HG02588 (cell line): Measurements from ENCODE around the gene UNC13B.
"Not testable (repeated sequence)": the region's sequence is repeated elsewhere in the genome, so short reads cannot be mapped to it uniquely, and the experiment has no call there.

Experiments used
- ATAC-seq: cut with Tn5 transposase; IDR thresholded peaks from one replicate; pipeline ENCODE4 v1.9.1; 2021; ENCODE audit warnings: mild to moderate bottlenecking, moderate library complexity; ENCODE audit not compliant: unreplicated experiment

Gene UNC13B

DNA sequence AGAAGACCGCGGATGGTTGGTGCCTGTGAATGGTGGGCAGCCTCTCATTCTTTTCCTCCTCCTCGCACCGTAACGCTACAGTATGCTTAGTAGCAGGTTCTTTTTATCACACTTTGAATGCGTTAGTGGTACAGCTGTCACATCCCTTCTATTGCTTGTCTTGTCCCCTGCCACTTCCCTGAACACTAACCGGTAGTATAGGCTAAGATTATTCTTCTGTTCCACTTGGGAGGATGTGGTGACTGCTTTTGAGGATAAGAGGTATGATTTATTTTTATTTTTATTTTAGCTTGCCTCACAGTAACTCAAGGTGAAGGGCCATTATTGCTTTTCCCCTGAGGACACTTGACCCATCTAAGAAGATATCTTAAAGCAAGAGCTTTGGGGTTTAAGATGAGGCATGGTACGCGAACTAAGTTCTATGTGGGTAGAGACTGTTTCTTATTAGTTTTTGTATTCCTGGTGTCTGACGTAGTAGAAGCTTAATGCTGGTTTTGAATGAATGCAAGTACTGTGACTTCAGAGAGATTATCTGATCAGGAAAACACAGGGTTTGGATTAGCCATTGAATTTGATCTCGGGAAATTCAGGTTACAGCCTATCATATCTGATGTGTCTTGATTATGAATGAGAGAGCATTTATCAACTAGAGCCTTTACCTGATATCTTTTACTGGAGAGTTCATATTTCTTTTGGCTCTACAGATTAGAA, 951 bp downstream of the UNC13B start:
- no peak for ATAC-seq

DNA sequence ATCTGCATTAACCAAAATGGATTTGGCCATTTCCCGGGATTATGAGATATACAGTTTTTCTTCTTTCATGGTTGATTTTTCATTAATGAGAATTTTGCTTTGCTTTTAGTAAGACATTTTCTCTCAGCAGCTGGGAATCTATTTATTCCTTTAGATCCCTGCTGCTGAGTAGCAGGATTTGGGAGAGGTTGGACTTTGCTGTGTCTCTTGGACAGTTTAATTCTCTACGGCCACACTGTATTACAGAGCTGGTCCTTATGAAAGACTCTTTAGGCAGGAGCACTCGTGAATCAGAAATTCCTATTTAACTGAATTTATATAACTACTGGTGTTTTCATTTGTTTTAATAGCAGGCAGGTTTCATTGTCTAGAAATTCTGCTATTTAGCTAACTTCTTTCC, 1.6 kb downstream of the UNC13B start:
- ATAC-seq: no peak

DNA sequence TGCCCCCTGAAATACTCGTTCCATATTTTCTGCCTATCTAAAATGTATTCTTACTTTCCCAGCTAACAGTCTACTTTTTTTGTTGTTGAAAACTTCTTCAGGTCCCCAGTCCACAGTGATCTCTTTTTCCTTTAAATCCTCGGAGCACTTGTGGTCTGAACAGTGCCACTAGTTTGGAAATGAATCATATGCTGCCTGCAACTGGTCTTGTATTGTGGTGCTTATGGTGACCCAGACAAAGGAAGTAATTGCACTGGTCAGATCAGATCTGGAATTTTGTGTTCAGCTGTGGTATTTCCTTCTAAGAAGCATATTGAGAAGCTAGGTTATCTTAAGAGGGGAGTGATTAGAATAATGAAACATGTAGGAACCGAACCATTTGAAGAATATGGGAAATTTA, 2.9 kb downstream of the UNC13B start:
- ATAC-seq: no peak

DNA sequence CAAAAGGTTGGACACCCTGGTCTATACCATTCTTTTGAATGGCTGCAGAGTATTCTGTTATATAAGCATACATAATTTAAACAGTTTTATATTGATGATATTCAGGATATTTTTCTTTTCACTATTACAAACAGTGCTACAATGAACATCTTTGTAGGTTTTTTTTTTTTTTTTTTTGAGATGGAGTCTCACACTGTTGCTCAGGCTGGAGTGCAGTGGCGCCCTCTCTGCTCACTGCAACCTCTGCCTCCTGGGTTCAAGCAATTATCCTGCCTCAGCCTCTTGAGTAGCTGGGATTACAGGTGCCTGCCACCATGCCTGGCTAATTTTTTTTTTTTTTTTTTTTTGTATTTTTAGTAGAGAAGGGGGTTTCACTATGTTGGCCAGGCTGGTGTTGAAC, 5.6 kb downstream of the UNC13B start:
- ATAC-seq: not testable (repeated sequence)

DNA sequence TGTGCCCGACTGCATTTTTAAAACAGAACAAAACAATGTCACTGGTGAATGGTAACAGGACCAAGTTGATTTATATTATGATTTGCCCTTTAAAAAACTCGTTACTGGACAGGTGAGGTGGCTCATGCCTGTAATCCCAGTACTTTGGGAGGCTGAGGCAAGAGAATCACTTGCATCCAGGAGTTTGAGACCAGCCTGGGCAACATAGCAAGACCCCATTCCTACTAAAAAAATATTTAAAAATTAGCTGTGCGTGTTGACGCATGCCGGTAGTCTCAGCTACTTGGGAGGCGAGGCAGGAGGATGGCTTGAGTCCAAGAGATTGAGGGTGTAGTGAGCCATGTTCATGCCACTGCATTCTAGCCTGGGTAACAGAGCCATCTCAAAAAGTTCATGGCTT, 7.2 kb downstream of the UNC13B start:
- ATAC-seq: no peak

DNA sequence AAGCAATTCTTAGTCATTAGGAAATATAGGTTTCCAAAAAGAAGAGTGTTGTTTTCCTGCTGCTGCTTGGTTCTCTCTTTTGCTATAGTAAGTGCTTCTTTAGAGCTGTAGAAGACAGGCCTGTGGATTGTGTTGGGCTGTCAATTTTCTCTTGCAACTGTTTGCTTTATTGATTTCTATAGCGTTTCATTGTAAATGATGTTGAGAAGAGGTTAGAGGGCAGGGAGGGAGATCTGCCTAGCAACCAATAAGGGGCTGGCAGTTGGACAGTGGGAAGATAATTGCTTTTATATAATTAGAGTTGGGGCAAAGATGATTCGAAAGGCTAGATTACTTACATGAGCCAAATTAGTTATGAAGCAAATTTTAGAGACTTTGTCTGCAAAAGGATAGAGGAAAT, 11.1 kb downstream of the UNC13B start:
- ATAC-seq: no peak

DNA sequence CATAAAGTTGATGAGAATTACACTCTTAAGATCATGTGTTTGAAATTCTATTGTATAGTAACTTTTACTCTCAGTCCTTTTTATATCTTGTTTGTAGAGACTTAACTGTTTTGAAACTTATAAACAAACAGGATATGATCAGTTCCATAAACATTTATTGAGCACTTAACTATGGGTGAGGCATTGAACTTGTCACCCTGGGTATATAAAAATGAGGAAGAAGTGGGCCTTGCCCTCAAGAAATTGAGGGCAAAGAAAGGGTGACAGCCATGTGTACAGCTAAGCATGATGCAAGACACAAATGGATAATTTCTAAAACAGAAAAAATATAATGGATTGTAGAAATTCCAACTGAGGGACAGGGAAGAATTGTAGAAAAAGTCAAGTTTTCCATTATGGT, 15.7 kb downstream of the UNC13B start:
- ATAC-seq: no peak

DNA sequence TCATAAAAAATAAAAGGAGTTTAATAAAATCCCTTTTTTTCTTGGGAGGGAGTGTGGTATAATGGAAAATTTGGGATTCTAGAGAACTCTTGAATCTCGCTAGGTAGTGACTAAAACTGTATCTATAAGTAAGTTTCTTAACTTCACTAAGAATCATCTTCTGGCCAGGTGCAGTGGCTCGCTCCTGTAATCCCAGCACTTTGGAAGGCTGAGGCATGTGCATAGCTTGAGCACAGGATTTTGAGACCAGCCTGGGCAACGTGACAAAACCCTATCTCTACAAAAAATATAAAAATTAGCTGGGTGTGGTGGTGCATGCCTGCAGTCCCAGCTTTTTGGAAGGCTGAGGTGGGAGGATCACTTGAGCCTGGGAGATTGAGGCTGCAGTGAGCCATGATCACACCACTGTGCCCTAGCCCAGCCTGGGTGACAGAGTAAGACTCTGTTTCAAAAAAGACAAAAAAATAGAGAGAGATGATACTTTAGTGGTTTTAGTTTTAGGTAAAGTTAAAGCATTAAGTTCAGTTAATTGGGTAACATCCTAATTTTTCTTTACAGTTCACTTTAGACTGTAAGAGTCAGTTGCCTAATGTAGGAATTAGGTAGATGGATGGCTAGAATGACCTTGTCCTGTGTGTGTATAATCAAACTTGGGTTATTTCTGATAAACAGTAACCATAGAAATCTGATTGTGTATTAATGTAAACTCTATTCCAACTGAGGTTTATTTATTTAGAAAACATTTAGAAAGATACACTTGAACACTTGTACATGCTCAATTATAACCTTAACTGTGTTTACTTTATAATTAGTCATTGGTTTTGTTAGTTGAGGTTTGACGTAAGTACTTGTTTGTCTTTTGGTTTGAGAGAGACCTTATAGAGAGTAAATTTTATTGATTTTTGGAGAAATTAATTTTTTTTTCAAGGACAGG, 17.8 kb downstream of the UNC13B start:
- ATAC-seq: no peak

DNA sequence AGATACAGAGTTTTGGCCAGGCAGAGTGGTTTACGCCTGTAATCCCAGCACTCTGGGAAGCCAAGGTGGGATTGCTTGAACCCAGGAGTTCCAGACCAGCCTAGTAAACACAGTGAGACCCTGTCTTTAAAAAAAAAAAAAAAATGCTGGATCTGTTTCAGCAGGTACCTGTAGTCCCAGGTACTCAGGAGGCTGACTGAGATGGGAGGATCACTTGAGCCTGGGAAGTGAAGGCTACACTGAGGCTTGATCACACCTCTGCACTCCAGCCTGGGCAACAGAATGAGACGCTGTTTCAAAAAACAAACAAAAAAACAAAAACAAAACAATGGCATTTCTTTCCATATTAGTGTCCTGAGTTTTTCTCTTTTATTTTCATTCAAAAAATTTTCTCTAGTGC, 19.0 kb downstream of the UNC13B start:
- no peak for ATAC-seq

DNA sequence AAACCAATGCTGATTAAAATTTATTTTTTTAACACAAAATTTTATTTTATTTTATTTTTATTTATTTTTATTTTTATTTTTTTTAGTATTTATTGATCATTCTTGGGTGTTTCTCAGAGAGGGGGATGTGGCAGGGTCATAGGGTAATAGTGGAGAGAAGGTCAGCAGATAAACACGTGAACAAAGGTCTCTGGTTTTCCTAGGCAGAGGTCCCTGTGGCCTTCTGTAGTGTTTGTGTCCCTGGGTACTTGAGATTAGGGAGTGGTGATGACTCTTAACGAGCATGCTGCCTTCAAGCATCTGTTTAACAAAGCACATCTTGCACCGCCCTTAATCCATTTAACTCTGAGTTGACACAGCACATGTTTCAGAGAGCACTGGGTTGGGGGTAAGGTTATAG, 20.6 kb downstream of the UNC13B start:
- ATAC-seq: not testable (repeated sequence)

DNA sequence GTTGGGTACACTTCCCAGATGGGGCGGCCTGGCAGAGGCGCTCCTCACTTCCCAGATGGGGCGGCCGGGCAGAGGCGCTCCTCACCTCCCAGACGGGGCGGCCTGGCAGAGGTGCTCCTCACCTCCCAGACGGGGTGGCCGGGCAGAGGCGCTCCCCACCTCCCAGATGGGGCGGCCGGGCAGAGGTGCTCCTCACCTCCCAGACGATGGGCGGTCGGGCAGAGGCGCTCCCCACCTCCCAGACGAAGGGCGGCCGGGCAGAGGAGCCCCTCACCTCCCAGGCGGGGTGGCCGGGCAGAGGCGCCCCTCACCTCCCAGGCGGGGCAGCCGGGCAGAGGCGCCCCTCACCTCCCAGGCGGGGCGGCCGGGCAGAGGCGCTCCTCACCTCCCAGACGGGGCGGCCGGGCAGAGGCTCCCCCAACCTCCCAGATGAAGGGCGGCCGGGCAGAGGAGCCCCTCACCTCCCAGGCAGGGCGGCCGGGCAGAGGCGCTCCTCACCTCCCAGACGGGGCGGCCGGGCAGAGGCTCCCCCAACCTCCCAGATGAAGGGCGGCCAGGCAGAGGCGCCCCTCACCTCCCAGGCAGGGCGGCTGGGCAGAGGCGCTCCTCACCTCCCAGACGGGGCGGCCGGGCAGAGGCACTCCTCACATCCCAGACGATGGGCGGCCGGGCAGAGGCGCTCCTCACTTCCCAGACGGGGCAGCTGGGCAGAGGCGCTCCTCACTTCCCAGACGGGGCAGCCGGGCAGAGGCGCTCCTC, 21.4 kb downstream of the UNC13B start:
- not testable (repeated sequence) for ATAC-seq

DNA sequence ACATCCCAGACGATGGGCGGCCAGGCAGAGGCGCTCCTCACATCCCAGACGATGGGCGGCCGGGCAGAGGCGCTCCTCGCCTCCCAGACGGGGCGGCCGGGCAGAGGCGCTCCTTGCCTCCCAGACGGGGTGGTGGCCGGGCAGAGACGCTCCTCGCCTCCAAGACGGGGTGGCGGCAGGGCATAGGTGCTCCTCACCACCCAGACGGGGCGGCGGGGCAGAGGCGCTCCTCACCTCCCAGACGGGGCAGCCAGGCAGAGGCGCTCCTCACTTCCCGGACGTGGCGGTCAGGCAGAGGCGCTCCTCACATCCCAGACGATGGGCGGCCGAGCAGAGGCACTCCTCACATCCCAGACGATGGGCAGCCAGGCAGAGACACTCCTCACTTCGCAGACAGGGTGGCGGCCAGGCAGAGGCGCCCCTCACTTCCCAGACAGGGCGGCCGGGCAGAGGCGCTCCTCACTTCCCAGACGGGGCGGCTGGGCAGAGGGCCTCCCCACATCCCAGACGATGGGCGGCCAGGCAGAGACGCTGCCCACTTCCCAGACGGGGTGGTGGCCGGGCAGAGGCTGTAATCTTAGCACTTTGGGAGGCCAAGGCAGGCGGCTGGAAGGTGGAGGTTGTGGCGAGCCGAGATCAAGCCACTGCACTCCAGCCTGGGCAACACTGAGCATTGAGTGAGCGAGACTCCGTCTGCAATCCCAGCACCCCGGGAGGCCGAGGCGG, 22.1 kb downstream of the UNC13B start:
- not testable (repeated sequence) for ATAC-seq

DNA sequence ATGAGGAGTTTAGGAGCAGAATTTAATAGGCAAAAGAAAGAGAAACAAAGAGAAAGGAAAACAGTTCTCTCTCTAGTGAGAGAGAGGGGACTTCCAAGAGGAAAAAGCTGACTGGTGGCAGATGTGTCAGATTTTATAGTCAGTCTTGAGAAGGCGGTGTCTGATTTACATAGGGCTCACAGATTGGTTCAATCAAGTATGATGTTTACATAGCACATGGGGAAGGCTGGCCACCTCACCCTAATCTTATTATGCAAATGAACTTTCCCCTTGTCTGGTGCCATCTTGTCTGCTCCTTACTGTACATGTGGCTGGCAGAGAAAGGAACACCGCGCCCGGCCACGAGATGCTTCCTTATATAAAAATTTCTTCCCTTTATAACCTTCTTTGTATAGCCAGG, 24.7 kb downstream of the UNC13B start:
- ATAC-seq: no peak

DNA sequence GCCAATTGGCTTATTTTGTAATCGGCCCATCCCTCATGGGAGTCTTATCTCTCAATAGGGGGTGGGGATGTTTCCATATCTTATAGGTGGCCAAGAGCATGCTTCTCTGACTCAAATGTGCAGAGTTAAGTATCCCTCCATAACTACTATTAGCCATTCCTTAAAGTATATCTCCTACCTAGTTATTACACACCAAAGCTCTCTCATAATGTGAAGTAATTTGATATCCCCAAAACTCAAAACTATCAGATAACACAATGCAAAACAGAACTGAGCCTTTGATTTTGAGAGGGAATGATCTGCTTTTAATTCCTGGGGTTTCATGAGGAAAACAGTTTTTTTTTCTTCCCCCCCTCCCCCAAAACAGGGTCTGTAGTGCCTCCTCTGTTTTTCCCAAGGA, 28.4 kb downstream of the UNC13B start:
- ATAC-seq: no peak

DNA sequence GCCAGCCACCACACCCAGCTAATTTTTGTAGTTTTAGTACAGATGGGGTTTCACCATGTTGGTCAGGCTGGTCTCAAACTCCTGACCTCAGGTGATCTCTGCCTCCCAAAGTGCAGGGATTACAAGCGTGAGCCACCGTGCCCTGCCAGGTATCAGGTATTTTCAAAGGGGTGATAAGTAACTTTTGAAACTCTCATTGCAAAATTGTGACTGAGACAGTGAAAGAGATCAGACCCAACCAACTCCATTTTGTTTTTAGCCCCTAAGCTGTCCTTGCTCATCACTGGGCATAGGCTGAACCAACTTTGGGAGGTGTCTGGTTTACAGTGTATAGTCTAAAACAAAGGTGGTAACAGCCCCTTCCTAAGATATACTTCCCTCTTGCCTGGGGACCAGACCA, 29.3 kb downstream of the UNC13B start:
- no peak for ATAC-seq

DNA sequence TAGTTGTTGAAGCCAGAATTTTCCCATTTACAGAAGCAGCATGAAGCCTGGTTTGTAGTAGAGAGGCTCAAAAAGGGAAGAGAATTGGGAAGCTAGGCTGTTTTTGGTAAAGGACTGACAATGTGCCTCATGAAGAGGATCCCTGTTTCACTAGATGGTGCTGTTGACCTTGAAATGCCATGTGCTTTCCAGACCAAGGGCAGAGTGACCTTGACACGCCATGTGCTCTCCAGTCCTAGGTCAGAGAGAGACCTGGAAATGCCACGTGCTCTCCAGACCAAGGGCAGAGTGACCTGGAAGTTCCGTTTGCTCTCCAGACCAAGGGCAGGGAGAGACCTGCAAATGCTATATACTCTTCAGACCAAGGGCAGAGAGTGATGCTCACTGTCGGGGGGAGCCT, 32.0 kb downstream of the UNC13B start:
- ATAC-seq: no peak

DNA sequence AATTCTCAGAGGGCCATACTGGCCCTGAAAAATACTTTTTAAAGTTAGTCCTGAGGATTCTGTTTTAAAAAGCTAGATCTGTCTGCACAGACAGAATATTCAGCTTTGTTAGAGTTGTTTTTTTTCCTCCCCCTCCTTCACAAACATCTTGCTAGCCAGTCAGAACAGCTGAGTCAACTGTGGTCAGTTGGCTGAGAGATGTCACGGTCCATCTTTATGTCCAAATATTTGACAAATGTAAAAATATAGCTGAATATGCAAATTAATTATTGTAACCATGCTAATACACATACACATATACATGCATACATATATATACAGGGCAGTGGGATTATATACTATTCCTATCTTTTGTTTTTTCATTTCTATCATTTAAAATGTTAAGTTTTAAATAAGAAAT, 33.9 kb downstream of the UNC13B start:
- no peak for ATAC-seq

DNA sequence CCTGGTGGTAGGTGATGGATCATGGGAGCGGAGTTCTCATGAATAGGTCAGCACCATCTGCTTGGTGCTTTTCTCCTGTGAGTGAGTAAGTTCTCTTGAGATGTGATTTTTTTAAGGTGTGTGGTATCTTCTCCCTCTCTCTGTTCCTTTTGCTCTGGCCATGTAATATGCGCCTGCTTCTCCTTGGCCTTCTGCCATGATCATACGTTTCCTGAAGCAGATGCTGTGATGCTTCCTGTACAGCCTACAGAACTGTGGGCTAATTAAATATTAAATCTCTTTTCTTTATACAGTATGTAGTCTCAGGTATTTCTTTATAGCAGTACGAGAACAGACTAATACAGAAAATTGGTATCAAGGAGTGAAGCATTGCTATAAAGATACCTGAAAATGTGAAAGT, 36.4 kb downstream of the UNC13B start:
- ATAC-seq: no peak

DNA sequence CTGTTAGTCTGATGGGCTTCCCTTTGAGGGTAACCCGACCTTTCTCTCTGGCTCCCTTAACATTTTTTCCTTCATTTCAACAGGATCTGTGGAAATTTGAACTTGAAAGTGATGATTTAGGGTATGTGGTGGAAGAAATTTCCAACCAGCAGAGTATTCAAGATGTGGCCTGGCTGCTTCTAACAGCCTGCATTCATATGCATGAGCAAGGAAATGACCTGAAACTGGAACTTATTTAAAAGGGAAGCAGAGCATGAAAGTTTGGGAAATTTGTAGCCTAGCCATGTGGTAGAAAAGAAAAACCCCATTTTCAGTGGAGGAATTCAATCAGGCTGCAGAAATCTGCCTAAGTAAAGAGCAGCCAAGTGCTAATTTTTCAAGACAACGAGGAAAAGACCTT, 41.7 kb downstream of the UNC13B start:
- no peak for ATAC-seq

DNA sequence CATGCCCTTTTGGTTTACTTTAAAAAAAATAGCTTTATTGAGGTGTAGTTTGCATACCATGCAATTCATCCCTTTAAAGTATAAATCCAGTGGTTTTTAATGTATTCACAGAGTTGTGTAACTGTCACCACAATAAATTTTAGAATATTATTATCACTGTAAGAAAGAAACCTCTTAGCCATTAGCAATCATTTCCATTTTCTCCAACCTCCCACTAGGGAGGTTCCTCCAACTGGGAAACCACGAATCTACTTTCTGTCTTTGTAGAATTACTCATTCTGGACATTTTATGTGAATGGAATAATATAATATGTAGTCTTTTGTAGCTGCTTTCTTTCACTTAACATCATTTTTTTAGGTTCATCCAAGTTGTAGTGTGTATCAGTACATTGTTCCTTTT, 43.5 kb downstream of the UNC13B start:
- ATAC-seq: no peak

DNA sequence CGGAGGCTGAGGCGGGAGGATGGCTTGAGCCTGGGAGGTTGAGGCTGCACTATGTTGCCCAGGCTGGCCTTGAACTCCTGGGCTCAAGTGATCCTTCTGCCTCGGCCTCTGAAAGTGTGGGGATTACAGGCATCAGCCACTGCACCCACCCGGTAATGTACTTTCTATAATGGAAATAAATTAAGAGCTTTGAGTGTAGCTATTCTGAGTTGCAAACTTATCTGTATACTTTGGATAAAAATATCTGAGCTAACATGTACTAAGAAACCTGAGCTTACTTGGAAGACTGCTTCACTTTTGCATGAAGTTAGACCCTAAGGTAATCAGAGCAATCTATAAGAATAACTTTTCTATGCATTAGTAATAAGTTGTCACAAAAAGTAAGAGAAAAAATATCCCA, 50.0 kb downstream of the UNC13B start:
- ATAC-seq: no peak
